Esophagus squamous epithelium (tissue), 4 donors: ENCODE measurements around the gene SKIC3.

ENCODE experiments used
- CTCF ChIP-seq, 6 experiments: fragments of 450-650 bp in 4 of 6; fragments of 200-600 bp in 2 of 6; sonication (generic) in 2 of 6; IDR thresholded peaks; one replicate each; pipeline ENCODE4 v1.5.1; 2016 to 2019; ENCODE audit warnings: antibody characterized with exemption in 6 of 6, mild to moderate bottlenecking in 4 of 6, moderate library complexity in 4 of 6
- POLR2A ChIP-seq, 4 donors: fragments of 450-650 bp; IDR thresholded peaks; one replicate each; pipeline ENCODE4 v1.6.1; 2017; ENCODE audit warnings: antibody characterized with exemption in 4 of 4, mild to moderate bottlenecking in 4 of 4, moderate library complexity in 3 of 4

DNA sequence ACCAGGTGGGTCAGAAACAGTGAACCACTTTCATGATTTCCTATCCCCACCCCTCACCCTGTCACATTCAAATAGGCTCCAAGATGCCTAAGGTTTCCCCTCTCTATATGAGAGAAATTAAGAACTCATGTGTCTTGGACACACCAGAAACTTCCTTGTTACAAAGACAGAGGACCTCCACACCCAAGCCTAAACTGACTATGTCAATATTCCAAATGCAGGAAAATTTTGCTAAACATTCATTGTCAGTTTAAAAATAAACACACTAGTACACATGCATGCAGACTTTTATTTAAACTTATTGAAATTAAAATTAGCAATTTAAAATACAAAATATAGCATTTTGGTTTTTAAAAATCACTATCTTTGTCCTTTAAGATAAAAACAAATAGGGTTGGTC, 26.2 kb downstream of the SKIC3 start:
- TF ChIP-seq POLR2A (IDR thresholded peaks at IDR 0.05) (no peak), CTCF (IDR thresholded peaks at IDR 0.05) (no peak)
